Suprapubic skin (tissue), 4 donors: ENCODE results near the gene NRP1.

Source experiments
- CTCF ChIP-seq, 2 donors: fragments of 200-600 bp in 1 of 2; fragments of 450-650 bp in 1 of 2; sonication (generic) in 1 of 2; IDR thresholded peaks; one replicate each; pipeline ENCODE4 v1.5.1; 2016 to 2019; ENCODE audit warnings: antibody characterized with exemption in 2 of 2, mild to moderate bottlenecking in 1 of 2, moderate library complexity in 1 of 2
- POLR2A ChIP-seq, 2 donors: fragments of 450-650 bp; IDR thresholded peaks; one replicate each; pipeline ENCODE4 v1.6.1; 2017; ENCODE audit warnings: antibody characterized with exemption in 2 of 2, mild to moderate bottlenecking in 2 of 2, moderate library complexity in 2 of 2
- POLR2AphosphoS5 ChIP-seq, 3 donors: sonication (generic); formaldehyde crosslinking; IDR thresholded peaks; one replicate each; pipeline ENCODE4 v1.6.1; 2017; ENCODE audit warnings: antibody characterized with exemption in 3 of 3

- TF ChIP-seq CTCF (IDR thresholded peaks at IDR 0.05) (no peak), POLR2A (IDR thresholded peaks at IDR 0.05) (no peak), POLR2AphosphoS5 (IDR thresholded peaks at IDR 0.05) (no peak)
Observed at GRCh38 chr10:33349268-33349667, 14.8 kb upstream of the NRP1 start.
